PC-3 (cell line): ENCODE data around the gene ATP11C.

ENCODE experiments used
- EZH2 ChIP-seq: fragments of 300-600 bp; sonication (generic); IDR thresholded peaks from one replicate; pipeline ENCODE4 v1.6.1; 2017; ENCODE audit warnings: antibody characterized with exemption, mild to moderate bottlenecking, low read length; ENCODE audit not compliant: unreplicated experiment
- EZH2phosphoT487 ChIP-seq: fragments of 300-600 bp; sonication (generic); IDR thresholded peaks from 2 replicates; pipeline ENCODE4 v1.6.1; 2018; ENCODE audit warnings: mild to moderate bottlenecking, antibody characterized with exemption, low read length, borderline replicate concordance
- TF ChIP-seq, protein P1 (sequence below): fragments of 300-600 bp; sonication (generic); conservative IDR thresholded peaks from 2 replicates; pipeline ENCODE4 v1.5.1; 2017; ENCODE audit warnings: antibody characterized with exemption, low read depth, mild to moderate bottlenecking, low read length

DNA sequence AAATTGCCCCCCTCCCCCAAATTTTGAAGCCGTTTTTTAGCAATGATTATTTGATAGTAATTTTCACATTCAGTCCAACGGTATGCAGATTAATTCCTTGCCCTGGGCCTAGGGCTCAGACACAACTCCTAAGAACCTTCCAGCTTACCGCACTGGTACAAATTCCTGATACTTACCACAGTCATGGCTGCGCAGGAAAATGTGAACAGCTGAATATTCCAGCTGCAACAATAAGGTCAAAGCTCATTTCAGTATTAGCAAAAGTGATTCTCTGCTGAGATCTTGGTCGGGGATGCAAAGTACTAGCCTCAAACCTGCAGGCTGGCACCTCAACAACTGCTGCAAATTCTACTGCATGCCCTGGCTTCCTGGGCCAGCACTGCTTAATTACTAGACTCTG is 3.0 kb downstream of the ATP11C start:
- TF ChIP-seq, protein P1, sequence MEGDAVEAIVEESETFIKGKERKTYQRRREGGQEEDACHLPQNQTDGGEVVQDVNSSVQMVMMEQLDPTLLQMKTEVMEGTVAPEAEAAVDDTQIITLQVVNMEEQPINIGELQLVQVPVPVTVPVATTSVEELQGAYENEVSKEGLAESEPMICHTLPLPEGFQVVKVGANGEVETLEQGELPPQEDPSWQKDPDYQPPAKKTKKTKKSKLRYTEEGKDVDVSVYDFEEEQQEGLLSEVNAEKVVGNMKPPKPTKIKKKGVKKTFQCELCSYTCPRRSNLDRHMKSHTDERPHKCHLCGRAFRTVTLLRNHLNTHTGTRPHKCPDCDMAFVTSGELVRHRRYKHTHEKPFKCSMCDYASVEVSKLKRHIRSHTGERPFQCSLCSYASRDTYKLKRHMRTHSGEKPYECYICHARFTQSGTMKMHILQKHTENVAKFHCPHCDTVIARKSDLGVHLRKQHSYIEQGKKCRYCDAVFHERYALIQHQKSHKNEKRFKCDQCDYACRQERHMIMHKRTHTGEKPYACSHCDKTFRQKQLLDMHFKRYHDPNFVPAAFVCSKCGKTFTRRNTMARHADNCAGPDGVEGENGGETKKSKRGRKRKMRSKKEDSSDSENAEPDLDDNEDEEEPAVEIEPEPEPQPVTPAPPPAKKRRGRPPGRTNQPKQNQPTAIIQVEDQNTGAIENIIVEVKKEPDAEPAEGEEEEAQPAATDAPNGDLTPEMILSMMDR, result no peak
- TF ChIP-seq EZH2phosphoT487 (no peak), EZH2 (no peak)
